PC-3 (cell line): Measurements from ENCODE around the gene MACROD2.

ENCODE experiments used
- CTCF ChIP-seq: fragments of 300-600 bp; sonication (generic); conservative IDR thresholded peaks from 2 replicates; pipeline ENCODE4 v1.5.1; 2017; ENCODE audit warnings: antibody characterized with exemption, low read depth, mild to moderate bottlenecking, low read length
- EZH2 ChIP-seq: fragments of 300-600 bp; sonication (generic); IDR thresholded peaks from one replicate; pipeline ENCODE4 v1.6.1; 2017; ENCODE audit warnings: antibody characterized with exemption, mild to moderate bottlenecking, low read length; ENCODE audit not compliant: unreplicated experiment
- EZH2phosphoT487 ChIP-seq: fragments of 300-600 bp; sonication (generic); IDR thresholded peaks from 2 replicates; pipeline ENCODE4 v1.6.1; 2018; ENCODE audit warnings: mild to moderate bottlenecking, antibody characterized with exemption, low read length, borderline replicate concordance

- TF ChIP-seq CTCF (no peak), EZH2 (no peak), EZH2phosphoT487 (no peak)
Observed at GRCh38 chr20:15637950-15638754, 1642.8 kb downstream of the MACROD2 start.
